Measurements from ENCODE around the gene USP24. TPM values are rescaled to one million over a fixed set of nuclear protein-coding genes. Genes with fewer than 3 reads are reported as not detected.

Gene USP24
- polyA plus RNA-seq, 1 of the 3 experiments (the other 2 are of a cell fraction), result 8.1 TPM

DNA sequence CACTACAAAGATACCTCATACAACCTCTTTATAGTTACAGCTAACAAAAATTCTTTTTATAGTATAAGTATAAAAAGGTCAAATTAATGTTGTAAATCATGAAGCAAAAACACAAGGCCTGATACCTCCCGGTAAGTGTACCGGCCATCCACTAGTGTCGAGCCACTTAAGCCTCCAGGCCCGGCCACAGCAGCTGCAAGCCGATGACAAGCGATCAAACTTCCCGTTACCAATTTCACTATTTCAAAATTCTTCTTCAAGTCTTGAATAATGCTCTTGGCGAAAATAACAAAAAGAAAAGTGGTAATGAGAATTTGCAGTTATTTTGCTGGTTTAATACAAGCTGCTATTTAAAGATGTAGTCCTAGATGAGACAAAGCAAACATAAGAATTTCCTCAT lies 67.6 kb downstream of the USP24 start:
- H3F3A ChIP-seq (replicated peaks; ENCODE audit: insufficient read depth), result peaks cover 10% of the 10 kb centered on the region
- no peaks in the 10 kb centered on the region for H3K79me2 ChIP-seq (ENCODE audit: insufficient read depth)
- H3K4me2 ChIP-seq, result no peak overlapping the region
- H3K4me3 ChIP-seq (ENCODE audit: low read depth in 2 of 2, low read length in 1 of 2), result no peak overlapping the region
- TF ChIP-seq, protein P1, sequence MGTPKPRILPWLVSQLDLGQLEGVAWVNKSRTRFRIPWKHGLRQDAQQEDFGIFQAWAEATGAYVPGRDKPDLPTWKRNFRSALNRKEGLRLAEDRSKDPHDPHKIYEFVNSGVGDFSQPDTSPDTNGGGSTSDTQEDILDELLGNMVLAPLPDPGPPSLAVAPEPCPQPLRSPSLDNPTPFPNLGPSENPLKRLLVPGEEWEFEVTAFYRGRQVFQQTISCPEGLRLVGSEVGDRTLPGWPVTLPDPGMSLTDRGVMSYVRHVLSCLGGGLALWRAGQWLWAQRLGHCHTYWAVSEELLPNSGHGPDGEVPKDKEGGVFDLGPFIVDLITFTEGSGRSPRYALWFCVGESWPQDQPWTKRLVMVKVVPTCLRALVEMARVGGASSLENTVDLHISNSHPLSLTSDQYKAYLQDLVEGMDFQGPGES (IDR thresholded peaks at IDR 0.05; ENCODE audit: low read depth, low read length), result no peak
- TF ChIP-seq MAX (IDR thresholded peaks at IDR 0.05; ENCODE audit: low read depth) (no peak), GATA2 (CRISPR knock-in tag; IDR thresholded peaks at IDR 0.05) (no peak), POLR2AphosphoS5 (IDR thresholded peaks at IDR 0.05; ENCODE audit: low read depth, low read length) (no peak), NFIC (IDR thresholded peaks at IDR 0.05; ENCODE audit: borderline replicate concordance) (no peak), TCF12 (IDR thresholded peaks at IDR 0.05) (no peak), ELF1 (IDR thresholded peaks at IDR 0.05) (no peak), CHD2 (IDR thresholded peaks at IDR 0.05; ENCODE audit: low read length, partially characterized antibody) (no peak), EP300 (IDR thresholded peaks at IDR 0.05; ENCODE audit: borderline replicate concordance in 1 of 2, low read depth in 1 of 2, low read length in 1 of 2) (no peak), CTCF (IDR thresholded peaks at IDR 0.05) (no peak)
- H3K9ac ChIP-seq, result no peak overlapping the region
- no peaks in the 10 kb centered on the region for H3K9me3 ChIP-seq
- H3K36me3 ChIP-seq (replicated peaks in 1 of 2; ENCODE audit: control insufficient read depth in 1 of 2, insufficient read depth in 2 of 2, low read length in 1 of 2), result peaks cover 78 to 87% of the 10 kb centered on the region in 2 experiments
- H2AFZ ChIP-seq (ENCODE audit: low read depth), result no peak overlapping the region
- WGBS (ENCODE audit: low lambda C conversion rate), result 93% methylated on average over 8 of the region's 8 CpGs
- H3K4me1 ChIP-seq (ENCODE audit: control insufficient read depth in 1 of 2, insufficient read depth in 2 of 2, low read depth in 1 of 2, low read length in 1 of 2), result no peaks in the 10 kb centered on the region
- H3K9me2 ChIP-seq, result no peaks in the 10 kb centered on the region; the same call in 1 of the 2 replicates
- no peak for DNase-seq
- H3K27me3 ChIP-seq (ENCODE audit: insufficient read depth), result no peaks in the 10 kb centered on the region
- CTCF ChIA-PET, result interaction anchor here (3.4 kb wide), 1 partner anchor 130 kb away, joined by 24 read pairs; no protein-coding TSS in a partner anchor
- no peak overlapping the region for H3K27ac ChIP-seq (ENCODE audit: low read depth in 2 of 2, low read length in 1 of 2)
- POLR2A ChIA-PET, result no interaction called here
- H4K20me1 ChIP-seq (ENCODE audit: insufficient read depth), result no peaks in the 10 kb centered on the region

DNA sequence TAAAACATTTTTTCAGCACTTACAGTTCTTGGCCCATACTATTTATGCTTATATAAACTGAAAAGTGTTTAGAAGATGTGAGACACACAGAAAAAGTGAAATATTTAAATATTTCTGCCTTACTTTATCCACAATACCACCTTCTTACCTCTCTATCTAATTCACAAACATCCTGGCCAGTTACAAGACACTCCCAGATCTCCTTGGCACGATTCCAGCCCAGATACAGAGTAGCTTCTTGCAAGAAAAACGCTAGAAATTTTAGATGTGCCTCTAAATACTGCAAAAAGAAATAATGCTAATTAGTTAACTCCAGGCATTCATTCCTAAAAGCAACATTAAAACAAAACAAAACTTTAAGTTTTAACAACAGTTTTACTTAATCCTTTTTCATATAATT lies 68.4 kb downstream of the USP24 start:
- WGBS (ENCODE audit: low lambda C conversion rate), result 62% methylated on average over 2 of the region's 2 CpGs
- Histone ChIP-seq H4K20me1 (ENCODE audit: insufficient read depth) (no peaks in the 10 kb centered on the region), H3K4me2 (no peak overlapping the region), H3K27me3 (ENCODE audit: insufficient read depth) (no peaks in the 10 kb centered on the region), H3K79me2 (ENCODE audit: insufficient read depth) (no peaks in the 10 kb centered on the region), H3K9me2 (no peaks in the 10 kb centered on the region), H3K9me3 (no peaks in the 10 kb centered on the region), H2AFZ (ENCODE audit: low read depth) (no peak overlapping the region), H3F3A (replicated peaks; ENCODE audit: insufficient read depth) (peaks cover 10% of the 10 kb centered on the region), H3K4me3 (ENCODE audit: low read depth in 2 of 2, low read length in 1 of 2) (no peak overlapping the region), H3K36me3 (replicated peaks in 1 of 2; ENCODE audit: control insufficient read depth in 1 of 2, insufficient read depth in 2 of 2, low read length in 1 of 2) (peaks cover 79 to 88% of the 10 kb centered on the region in 2 experiments), H3K27ac (ENCODE audit: low read depth in 2 of 2, low read length in 1 of 2) (no peak overlapping the region), H3K9ac (no peak overlapping the region), H3K4me1 (ENCODE audit: control insufficient read depth in 1 of 2, insufficient read depth in 2 of 2, low read depth in 1 of 2, low read length in 1 of 2) (no peaks in the 10 kb centered on the region)
- CTCF ChIA-PET, result interaction anchor here (3.4 kb wide), 1 partner anchor 131 kb away, joined by 24 read pairs; no protein-coding TSS in a partner anchor
- POLR2A ChIA-PET, result no interaction called here
- no peak for DNase-seq
- TF ChIP-seq, protein P2, sequence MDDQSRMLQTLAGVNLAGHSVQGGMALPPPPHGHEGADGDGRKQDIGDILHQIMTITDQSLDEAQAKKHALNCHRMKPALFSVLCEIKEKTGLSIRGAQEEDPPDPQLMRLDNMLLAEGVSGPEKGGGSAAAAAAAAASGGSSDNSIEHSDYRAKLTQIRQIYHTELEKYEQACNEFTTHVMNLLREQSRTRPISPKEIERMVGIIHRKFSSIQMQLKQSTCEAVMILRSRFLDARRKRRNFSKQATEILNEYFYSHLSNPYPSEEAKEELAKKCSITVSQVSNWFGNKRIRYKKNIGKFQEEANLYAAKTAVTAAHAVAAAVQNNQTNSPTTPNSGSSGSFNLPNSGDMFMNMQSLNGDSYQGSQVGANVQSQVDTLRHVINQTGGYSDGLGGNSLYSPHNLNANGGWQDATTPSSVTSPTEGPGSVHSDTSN (IDR thresholded peaks at IDR 0.05), result no peak
- no peak for TF ChIP-seq FOXM1 (IDR thresholded peaks at IDR 0.05; ENCODE audit: low read depth)
- no peak for TF ChIP-seq FOXJ3 (CRISPR knock-in tag; IDR thresholded peaks at IDR 0.05)
- TF ChIP-seq, protein P3, sequence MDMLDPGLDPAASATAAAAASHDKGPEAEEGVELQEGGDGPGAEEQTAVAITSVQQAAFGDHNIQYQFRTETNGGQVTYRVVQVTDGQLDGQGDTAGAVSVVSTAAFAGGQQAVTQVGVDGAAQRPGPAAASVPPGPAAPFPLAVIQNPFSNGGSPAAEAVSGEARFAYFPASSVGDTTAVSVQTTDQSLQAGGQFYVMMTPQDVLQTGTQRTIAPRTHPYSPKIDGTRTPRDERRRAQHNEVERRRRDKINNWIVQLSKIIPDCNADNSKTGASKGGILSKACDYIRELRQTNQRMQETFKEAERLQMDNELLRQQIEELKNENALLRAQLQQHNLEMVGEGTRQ (IDR thresholded peaks at IDR 0.05; ENCODE audit: borderline replicate concordance, low read depth, low read length), result no peak
- TF ChIP-seq, protein P4, sequence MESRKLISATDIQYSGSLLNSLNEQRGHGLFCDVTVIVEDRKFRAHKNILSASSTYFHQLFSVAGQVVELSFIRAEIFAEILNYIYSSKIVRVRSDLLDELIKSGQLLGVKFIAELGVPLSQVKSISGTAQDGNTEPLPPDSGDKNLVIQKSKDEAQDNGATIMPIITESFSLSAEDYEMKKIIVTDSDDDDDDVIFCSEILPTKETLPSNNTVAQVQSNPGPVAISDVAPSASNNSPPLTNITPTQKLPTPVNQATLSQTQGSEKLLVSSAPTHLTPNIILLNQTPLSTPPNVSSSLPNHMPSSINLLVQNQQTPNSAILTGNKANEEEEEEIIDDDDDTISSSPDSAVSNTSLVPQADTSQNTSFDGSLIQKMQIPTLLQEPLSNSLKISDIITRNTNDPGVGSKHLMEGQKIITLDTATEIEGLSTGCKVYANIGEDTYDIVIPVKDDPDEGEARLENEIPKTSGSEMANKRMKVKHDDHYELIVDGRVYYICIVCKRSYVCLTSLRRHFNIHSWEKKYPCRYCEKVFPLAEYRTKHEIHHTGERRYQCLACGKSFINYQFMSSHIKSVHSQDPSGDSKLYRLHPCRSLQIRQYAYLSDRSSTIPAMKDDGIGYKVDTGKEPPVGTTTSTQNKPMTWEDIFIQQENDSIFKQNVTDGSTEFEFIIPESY (IDR thresholded peaks at IDR 0.05; ENCODE audit: borderline replicate concordance, low read depth), result no peak
- TF ChIP-seq ELF1 (IDR thresholded peaks at IDR 0.05), result no peak
- TF ChIP-seq EZH2phosphoT487 (IDR thresholded peaks at IDR 0.05; ENCODE audit: borderline replicate concordance, low read depth), result no peak
- TF ChIP-seq SMC3 (IDR thresholded peaks at IDR 0.05; ENCODE audit: low read depth, low read length), result no peak
- TF ChIP-seq MAX (IDR thresholded peaks at IDR 0.05; ENCODE audit: low read depth), result no peak
